GM12801 (cell line): ENCODE data around the gene AGFG2.

Source experiments
- TF ChIP-seq, protein P1 (sequence below): IDR thresholded peaks from one replicate; pipeline ENCODE4 v1.5.1; 2011; ENCODE audit warnings: control low read depth; ENCODE audit not compliant: insufficient read length; ENCODE audit errors: extremely low read depth

AGFG2 gene

DNA sequence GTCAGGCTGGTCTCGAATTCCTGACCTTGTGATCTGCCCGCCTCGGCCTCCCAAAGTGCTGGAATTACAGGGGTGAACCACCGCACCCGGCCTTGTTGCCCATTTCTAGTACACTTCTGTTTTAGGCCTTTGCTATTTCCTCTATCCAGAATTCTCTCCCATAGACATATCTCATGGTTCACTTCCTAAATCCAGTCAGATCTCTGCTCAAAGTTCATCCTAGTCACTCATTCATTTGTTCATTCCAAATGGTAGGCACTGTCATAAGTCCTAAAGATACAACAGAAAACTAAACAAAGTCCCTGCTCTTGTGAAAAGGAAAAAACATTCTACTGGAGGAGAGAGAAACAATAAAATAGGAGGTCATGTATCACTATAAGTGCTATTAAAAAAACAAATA is 71.0 kb downstream of the AGFG2 start:
- TF ChIP-seq, protein P1, sequence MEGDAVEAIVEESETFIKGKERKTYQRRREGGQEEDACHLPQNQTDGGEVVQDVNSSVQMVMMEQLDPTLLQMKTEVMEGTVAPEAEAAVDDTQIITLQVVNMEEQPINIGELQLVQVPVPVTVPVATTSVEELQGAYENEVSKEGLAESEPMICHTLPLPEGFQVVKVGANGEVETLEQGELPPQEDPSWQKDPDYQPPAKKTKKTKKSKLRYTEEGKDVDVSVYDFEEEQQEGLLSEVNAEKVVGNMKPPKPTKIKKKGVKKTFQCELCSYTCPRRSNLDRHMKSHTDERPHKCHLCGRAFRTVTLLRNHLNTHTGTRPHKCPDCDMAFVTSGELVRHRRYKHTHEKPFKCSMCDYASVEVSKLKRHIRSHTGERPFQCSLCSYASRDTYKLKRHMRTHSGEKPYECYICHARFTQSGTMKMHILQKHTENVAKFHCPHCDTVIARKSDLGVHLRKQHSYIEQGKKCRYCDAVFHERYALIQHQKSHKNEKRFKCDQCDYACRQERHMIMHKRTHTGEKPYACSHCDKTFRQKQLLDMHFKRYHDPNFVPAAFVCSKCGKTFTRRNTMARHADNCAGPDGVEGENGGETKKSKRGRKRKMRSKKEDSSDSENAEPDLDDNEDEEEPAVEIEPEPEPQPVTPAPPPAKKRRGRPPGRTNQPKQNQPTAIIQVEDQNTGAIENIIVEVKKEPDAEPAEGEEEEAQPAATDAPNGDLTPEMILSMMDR, result no peak

- TF ChIP-seq, protein P1, result no peak
Observed at GRCh38 chr7:100611983-100612729, 73.2 kb downstream of the AGFG2 start, which contains the start of gene MOSPD3. MOSPD3 (plus strand) TSS chr7:100612540; CDS start chr7:100612792, 252 bp downstream.

GRCh38 chr7:100612730-100613390 is 73.9 kb downstream of the AGFG2 start:
- TF ChIP-seq, protein P1, result no peak

DNA sequence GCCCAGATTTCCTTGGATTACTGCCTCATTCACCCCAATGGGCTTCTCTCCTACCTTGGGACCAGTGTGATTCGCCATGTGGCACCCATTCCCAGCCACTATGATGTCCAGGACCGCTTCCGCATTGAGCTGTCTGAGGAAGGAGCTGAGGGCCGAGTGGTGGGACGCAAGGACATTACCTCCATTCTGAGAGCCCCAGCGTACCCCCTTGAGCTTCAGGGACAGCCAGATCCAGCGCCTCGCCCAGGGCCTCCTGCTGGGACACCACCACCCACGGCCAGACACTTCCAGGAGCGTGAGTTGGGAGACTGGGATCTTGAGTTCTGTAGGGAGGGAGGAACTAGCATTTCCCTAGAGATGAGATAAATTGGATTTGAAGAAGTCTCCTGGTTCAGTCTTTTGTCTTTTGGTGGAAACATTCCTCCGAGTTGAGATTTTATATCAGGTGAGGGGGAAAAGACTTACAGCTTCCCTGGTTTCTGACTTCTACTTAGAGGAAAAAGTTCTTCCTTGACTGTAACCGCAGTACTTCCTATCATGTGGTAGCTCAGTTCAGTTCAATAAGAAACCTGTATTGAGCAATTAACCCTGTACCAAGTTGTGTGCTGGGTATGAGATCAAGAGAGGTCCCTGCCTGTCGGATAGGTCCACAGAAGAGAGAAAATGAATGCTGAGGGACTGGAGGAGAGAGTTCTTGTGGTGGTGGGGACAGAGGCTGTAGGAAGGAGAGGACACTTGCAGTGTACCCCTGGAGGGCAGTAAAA is 74.6 kb downstream of the AGFG2 start:
- TF ChIP-seq, protein P1, result no peak

GRCh38 chr7:100614308-100614861 is 75.4 kb downstream of the AGFG2 start:
- TF ChIP-seq, protein P1, result no peak
